Measurements from ENCODE around the gene DCBLD1.

GRCh38 chr6:117548797-117549301, 66.4 kb downstream of the DCBLD1 start:
- TF ChIP-seq POLR2A (IDR thresholded peaks at IDR 0.05; ENCODE audit: low read depth, low read length) = no peak
- TF ChIP-seq POLR2AphosphoS5 (IDR thresholded peaks at IDR 0.05; ENCODE audit: low read depth, low read length) = no peak

Data from GM12892 (cell line).